C4-2B (cell line): ENCODE measurements around the gene DUSP9.

Source experiments
- H3K27ac ChIP-seq: fragments of 450-650 bp; 2 replicates; pipeline ENCODE4 v1.5.1; 2017
- ZFX ChIP-seq: fragments of 450-650 bp; IDR thresholded peaks from 2 replicates; pipeline ENCODE4 v1.6.1; 2017
- TF ChIP-seq, protein P1 (sequence below): fragments of 450-650 bp; conservative IDR thresholded peaks from 2 replicates; pipeline ENCODE4 v1.5.1; 2017; ENCODE audit warnings: mild to moderate bottlenecking

DUSP9 gene

DNA sequence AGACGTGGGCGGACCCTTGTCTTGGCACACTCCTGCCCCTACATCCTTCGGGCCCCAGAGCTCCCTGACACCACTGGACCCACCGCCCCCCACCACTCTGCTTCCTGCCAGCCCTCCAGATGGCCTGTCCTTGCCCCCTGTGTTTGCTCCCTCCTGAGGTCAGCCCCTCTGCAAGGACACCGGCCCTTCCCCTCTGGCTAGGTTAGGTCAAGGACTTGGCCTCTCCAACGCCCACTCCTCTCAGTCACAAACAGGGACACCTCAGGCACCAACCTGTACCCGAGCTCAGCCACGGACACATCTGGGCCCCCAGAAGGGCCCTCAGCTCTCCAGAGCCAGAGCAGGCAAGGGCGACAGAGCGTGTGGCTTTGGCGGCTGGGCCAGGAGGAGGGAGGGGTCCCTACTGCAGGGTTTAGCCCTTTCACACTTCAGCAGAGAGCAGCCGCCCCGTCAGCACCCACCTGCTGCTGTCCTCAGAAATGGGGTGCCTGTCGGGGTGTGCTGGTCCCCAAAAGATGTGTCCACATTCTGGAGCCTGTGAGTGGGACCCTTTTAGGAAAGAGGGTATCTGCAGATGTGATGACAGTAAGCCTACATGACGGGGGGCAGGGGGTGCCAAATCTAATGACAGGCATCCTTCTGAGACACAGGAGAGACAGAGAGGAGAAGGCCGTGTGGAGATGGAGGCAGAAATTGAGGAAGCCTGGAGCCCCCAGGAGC, 23.5 kb upstream of the DUSP9 start:
- H3K27ac ChIP-seq: no peak overlapping the region
- TF ChIP-seq, protein P1, sequence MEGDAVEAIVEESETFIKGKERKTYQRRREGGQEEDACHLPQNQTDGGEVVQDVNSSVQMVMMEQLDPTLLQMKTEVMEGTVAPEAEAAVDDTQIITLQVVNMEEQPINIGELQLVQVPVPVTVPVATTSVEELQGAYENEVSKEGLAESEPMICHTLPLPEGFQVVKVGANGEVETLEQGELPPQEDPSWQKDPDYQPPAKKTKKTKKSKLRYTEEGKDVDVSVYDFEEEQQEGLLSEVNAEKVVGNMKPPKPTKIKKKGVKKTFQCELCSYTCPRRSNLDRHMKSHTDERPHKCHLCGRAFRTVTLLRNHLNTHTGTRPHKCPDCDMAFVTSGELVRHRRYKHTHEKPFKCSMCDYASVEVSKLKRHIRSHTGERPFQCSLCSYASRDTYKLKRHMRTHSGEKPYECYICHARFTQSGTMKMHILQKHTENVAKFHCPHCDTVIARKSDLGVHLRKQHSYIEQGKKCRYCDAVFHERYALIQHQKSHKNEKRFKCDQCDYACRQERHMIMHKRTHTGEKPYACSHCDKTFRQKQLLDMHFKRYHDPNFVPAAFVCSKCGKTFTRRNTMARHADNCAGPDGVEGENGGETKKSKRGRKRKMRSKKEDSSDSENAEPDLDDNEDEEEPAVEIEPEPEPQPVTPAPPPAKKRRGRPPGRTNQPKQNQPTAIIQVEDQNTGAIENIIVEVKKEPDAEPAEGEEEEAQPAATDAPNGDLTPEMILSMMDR: no peak

DNA sequence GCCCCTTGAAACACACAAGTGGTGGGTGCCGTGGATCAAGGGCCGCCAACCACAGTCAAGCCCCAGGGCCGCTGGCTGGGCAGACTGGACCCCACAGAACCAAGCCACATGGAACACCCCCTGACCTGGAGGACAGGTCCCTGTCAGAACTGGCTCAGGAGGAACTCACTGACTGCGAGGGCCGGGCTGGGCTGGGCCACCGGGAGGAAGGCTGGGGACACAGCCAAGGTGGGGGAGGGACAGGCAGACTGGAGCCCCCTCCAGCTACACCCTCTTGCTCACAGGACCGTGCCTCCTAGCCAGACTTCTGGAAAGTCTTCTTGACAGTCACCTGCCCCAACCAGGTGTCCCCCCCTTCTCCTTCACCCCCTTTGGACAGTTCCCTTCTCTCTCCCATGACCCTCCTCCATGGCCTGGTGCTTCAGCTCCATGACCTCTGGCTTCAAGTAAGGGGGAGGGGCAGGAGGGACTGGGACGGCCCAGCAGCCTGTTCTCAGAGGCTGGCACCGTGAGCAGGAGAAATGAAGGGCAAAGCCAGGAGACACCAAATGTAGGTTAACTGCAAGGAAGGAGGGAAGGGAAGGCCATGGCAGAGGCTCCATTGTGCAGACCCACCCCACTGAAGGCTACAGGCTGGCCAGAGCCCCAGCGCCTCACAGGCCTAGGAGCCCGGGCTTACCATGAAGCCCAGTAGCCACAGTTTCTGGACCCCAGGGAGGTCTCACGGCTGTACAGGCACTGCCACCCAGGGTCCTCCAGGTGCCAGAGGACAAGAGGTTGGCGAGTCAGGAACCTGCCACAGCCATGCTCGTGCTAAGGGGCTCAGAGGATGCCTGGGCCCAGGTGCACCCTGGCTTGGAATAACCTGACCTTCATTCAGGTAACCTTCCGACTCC, 22.6 kb upstream of the DUSP9 start:
- TF ChIP-seq ZFX: no peak
- TF ChIP-seq, protein P1: no peak
- H3K27ac ChIP-seq: no peak overlapping the region

GRCh38 chrX:153625271-153626024, 21.6 kb upstream of the DUSP9 start:
- no peak overlapping the region for H3K27ac ChIP-seq
- no peak for TF ChIP-seq ZFX
- TF ChIP-seq, protein P1: no peak

DNA sequence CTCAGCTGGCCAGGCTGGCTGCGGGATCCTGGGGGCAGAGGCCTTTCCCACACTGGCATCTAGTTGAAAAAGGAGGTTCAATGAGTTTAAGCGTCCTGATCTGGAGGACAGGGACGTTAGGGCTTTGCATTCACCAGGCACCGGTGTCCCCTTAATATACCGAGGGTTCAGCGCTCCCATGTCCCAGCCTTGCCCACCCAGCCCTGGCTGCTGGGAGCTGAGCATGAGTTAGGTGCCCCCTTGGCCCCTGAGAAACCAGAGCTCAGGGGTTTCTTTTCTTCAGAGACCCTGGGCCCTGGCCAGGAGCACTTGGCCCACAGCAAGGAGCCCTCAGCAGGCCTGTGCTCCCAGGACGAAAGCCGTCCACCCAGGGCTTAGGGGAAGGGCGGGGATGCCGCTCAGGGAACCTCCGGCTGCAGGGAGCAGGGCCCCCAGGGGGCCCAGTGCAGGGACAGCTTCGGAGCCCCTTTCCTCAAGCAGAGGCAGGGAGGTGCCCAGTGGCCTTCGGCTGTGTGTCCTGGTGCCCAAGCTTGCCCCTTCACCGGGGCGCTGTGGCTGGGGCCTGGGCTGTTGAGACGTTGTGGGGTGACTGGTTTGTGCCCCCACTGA, 20.9 kb upstream of the DUSP9 start:
- TF ChIP-seq, protein P1: no peak
- TF ChIP-seq ZFX: no peak
- H3K27ac ChIP-seq: no peak overlapping the region

DNA sequence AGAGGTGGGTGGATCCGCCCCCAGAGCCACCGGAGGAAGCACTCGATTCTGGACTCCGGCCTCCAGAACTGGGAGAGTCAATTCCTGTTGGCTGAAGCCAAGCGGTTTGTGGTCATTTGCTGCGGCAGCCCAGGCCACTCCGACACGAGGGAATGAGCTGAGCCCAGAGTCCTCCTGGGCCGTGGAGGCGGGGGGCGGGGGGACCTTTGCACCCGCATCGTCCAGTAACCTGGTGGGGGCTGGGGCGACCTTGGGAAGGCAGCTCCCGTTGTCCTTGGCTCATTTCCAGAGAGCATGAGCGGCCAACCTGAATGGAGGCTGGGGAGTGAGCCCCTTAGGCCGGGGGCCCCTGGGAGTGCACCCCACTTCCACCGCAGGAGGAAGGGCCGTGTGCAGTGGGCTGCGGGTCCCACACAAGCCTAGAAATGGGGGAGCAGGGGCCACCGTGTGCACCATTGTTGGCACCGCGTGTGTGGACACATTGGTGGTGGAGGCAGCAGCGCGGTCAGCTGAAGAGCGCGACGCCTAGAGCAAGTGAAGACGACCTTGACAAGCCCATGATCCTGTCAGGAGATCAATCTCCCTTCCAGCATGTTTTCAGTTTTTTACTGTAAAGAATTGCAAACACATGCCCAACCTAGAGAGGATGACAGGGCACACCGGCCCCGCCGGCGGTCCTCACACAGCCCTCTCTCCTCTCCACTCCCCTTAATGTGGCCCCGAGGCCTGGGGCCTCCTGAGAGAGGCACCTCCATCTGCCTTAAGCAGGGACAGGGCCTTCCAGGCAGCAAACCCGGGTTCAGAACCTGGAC, 19.9 kb upstream of the DUSP9 start:
- TF ChIP-seq ZFX: no peak
- TF ChIP-seq, protein P1: no peak
- no peak overlapping the region for H3K27ac ChIP-seq

DNA sequence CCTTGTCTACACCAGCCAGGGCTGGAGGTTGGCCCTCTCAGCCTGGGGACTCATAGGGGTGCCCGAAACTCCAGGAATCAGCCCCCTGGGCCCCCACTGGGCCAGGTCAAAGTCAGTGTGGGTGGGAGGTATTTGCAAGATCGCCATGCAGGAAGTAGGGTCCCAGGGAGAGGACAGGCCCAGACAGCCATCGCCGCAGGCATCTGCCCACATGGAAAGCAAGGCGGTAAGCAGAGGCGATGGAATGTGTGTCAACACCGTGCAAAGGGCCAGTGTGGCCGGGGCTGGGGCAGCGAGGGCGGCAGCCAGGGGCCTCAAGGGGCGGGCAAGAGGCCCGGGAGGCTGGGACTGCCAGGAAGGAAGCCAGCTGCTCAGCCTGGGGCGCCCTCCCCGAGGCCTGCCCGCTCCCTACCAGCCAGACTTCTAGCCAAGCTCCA, 19.3 kb upstream of the DUSP9 start:
- TF ChIP-seq, protein P1: no peak
- TF ChIP-seq ZFX: no peak
- H3K27ac ChIP-seq: no peak overlapping the region
